NB4 (cell line): ENCODE results near the gene GPAM.

ENCODE experiments used
- DNase-seq: peaks from one replicate; pipeline ENCODE4 v3.0.0; 2010; ENCODE audit warnings: low read depth
- H3K4me3 ChIP-seq: one replicate; pipeline ENCODE4 v1.5.1; 2011; ENCODE audit warnings: mild to moderate bottlenecking, low read depth, low read length, moderate library complexity
- CTCF ChIP-seq: IDR thresholded peaks from one replicate; pipeline ENCODE4 v1.5.1; 2012; ENCODE audit warnings: low read depth, low read length
- MAX ChIP-seq: IDR thresholded peaks from 2 replicates; pipeline ENCODE4 v1.6.1; 2011; ENCODE audit warnings: low read depth, low read length
- MYC ChIP-seq: IDR thresholded peaks from 2 replicates; pipeline ENCODE4 v1.6.1; 2011; ENCODE audit warnings: low read depth, low read length
- POLR2A ChIP-seq: IDR thresholded peaks from 2 replicates; pipeline ENCODE4 v1.6.1; 2011; ENCODE audit warnings: mild to moderate bottlenecking; ENCODE audit not compliant: insufficient read length; ENCODE audit errors: extremely low read depth

The GPAM gene

GRCh38 chr10:112191041-112191590, 7.6 kb upstream of the GPAM start:
- DNase-seq = no peak
- no peak overlapping the region for H3K4me3 ChIP-seq
- TF ChIP-seq CTCF (no peak), MAX (no peak), POLR2A (no peak), MYC (no peak)

GRCh38 chr10:112189465-112189864, 5.9 kb upstream of the GPAM start:
- TF ChIP-seq MAX (no peak), MYC (no peak), POLR2A (no peak)
- DNase-seq = no peak
- no peak overlapping the region for H3K4me3 ChIP-seq

GRCh38 chr10:112187527-112187926, 4.0 kb upstream of the GPAM start:
- TF ChIP-seq CTCF (no peak), MYC (no peak), MAX (no peak), POLR2A (no peak)
- no peak overlapping the region for H3K4me3 ChIP-seq
- DNase-seq = no peak

GRCh38 chr10:112185959-112186358, 2.4 kb upstream of the GPAM start:
- no peak for DNase-seq
- TF ChIP-seq POLR2A (no peak), MAX (no peak), CTCF (no peak), MYC (no peak)
- H3K4me3 ChIP-seq = no peak overlapping the region

- TF ChIP-seq MYC (no peak), POLR2A (no peak), CTCF (no peak), MAX (no peak)
- H3K4me3 ChIP-seq = peak overlapping the region; percentile 79
- peak; percentile 4 for DNase-seq
Observed at GRCh38 chr10:112184379-112184778, 814 bp upstream of the GPAM start.

GRCh38 chr10:112184052-112184371, 447 bp upstream of the GPAM start:
- peak overlapping the region; percentile 79 for H3K4me3 ChIP-seq
- TF ChIP-seq POLR2A (no peak), MYC (no peak), CTCF (no peak), MAX (no peak)
- no peak for DNase-seq
